GM18526 (cell line): ENCODE measurements around the gene PPM1H.

ENCODE experiments used
- POLR2A ChIP-seq: IDR thresholded peaks from 3 replicates; pipeline ENCODE4 v1.6.1; 2011; ENCODE audit not compliant: insufficient read length; ENCODE audit errors: extremely low read depth

PPM1H gene

GRCh38 chr12:62934799-62935674 lies at the start of gene PPM1H:
TSS of gene PPM1H (minus strand) at chr12:62935150. CDS start at chr12:62934736, 414 bp downstream.
- no peak for TF ChIP-seq POLR2A

- TF ChIP-seq POLR2A, result no peak
These were observed 48.6 kb upstream of the PPM1H start for GRCh38 chr12:62983594-62983993.

- TF ChIP-seq POLR2A, result no peak
These were observed 43.8 kb upstream of the PPM1H start for GRCh38 chr12:62978768-62979167.

- no peak for TF ChIP-seq POLR2A
These were observed 42.9 kb upstream of the PPM1H start for GRCh38 chr12:62977883-62978282.

GRCh38 chr12:62977418-62977817 lies 42.5 kb upstream of the PPM1H start:
- no peak for TF ChIP-seq POLR2A

- no peak for TF ChIP-seq POLR2A
These were observed 41.2 kb upstream of the PPM1H start for GRCh38 chr12:62976110-62976662.

GRCh38 chr12:62971769-62972525 lies 37.0 kb upstream of the PPM1H start:
- no peak for TF ChIP-seq POLR2A

GRCh38 chr12:62969695-62970094 lies 34.7 kb upstream of the PPM1H start:
- no peak for TF ChIP-seq POLR2A

- TF ChIP-seq POLR2A, result no peak
These were observed 32.8 kb upstream of the PPM1H start for GRCh38 chr12:62967701-62968100.

- no peak for TF ChIP-seq POLR2A
These were observed 32.1 kb upstream of the PPM1H start for GRCh38 chr12:62966990-62967506.

GRCh38 chr12:62963486-62964041 lies 28.6 kb upstream of the PPM1H start:
- TF ChIP-seq POLR2A, result no peak

- TF ChIP-seq POLR2A, result no peak
These were observed 25.4 kb upstream of the PPM1H start for GRCh38 chr12:62960324-62960723.

- TF ChIP-seq POLR2A, result no peak
These were observed 24.8 kb upstream of the PPM1H start for GRCh38 chr12:62959745-62960144.

- TF ChIP-seq POLR2A, result no peak
These were observed 22.4 kb upstream of the PPM1H start for GRCh38 chr12:62957233-62957953.

GRCh38 chr12:62955678-62956077 lies 20.7 kb upstream of the PPM1H start:
- TF ChIP-seq POLR2A, result no peak
